Stomach (tissue), 4 donors: ENCODE data around the gene SNX17.

Source experiments
- POLR2A ChIP-seq, 4 donors: fragments of 450-650 bp; IDR thresholded peaks; one replicate each; pipeline ENCODE4 v1.6.1; 2016; ENCODE audit warnings: antibody characterized with exemption in 4 of 4, control low read depth in 2 of 4, mild to moderate bottlenecking in 1 of 4, moderate library complexity in 1 of 4
- TF ChIP-seq, protein P1 (sequence below), 7 experiments: fragments of 450-650 bp in 4 of 7; fragments of 200-600 bp in 3 of 7; sonication (generic) in 3 of 7; IDR thresholded peaks; one replicate each; pipeline ENCODE4 v1.5.1; 2016 to 2019; ENCODE audit warnings: antibody characterized with exemption in 7 of 7, control low read depth in 2 of 7, mild to moderate bottlenecking in 1 of 7

DNA sequence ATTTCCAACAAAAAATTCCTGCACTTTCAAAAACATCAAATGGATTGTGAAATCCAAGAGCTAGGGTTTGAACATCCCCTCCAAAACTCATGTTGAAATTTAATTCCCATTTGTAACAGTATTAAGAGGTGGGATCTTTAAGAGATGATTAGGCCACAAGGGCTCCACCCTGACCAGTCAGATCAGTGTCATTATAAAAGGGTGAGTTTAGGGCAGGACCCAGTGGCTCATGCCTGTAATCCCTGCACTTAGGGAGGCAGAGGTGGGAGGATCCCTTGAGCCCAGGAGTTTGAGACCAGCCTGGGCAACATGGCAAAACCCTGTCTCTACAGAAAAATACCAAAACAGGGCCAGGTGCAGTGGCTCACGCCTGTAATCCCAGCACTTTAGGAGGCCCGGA lies 22.8 kb upstream of the SNX17 start:
- TF ChIP-seq, protein P1, sequence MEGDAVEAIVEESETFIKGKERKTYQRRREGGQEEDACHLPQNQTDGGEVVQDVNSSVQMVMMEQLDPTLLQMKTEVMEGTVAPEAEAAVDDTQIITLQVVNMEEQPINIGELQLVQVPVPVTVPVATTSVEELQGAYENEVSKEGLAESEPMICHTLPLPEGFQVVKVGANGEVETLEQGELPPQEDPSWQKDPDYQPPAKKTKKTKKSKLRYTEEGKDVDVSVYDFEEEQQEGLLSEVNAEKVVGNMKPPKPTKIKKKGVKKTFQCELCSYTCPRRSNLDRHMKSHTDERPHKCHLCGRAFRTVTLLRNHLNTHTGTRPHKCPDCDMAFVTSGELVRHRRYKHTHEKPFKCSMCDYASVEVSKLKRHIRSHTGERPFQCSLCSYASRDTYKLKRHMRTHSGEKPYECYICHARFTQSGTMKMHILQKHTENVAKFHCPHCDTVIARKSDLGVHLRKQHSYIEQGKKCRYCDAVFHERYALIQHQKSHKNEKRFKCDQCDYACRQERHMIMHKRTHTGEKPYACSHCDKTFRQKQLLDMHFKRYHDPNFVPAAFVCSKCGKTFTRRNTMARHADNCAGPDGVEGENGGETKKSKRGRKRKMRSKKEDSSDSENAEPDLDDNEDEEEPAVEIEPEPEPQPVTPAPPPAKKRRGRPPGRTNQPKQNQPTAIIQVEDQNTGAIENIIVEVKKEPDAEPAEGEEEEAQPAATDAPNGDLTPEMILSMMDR (IDR thresholded peaks at IDR 0.05), result no peak
- no peak for TF ChIP-seq POLR2A (IDR thresholded peaks at IDR 0.05)
